HUES48 (cell line): ENCODE results near the gene SDK2.

Experiments used
- H3K27ac ChIP-seq: one replicate; pipeline ENCODE4 v1.7.0; 2013; ENCODE audit warnings: low read depth, low read length, inconsistent platforms
- H3K27me3 ChIP-seq: 2 replicates; pipeline ENCODE4 v1.6.1; 2013; ENCODE audit warnings: mild to moderate bottlenecking, low read length; ENCODE audit not compliant: control insufficient read depth, insufficient read depth
- H3K36me3 ChIP-seq: 2 replicates; pipeline ENCODE4 v1.6.1; 2013; ENCODE audit warnings: low read length; ENCODE audit not compliant: control insufficient read depth, insufficient read depth
- H3K4me1 ChIP-seq: 2 replicates; pipeline ENCODE4 v1.6.1; 2013; ENCODE audit warnings: mild to moderate bottlenecking, low read length; ENCODE audit not compliant: control insufficient read depth, insufficient read depth
- H3K4me3 ChIP-seq: 2 replicates; pipeline ENCODE4 v1.5.1; 2013; ENCODE audit warnings: mild to moderate bottlenecking, low read depth, low read length
- H3K9ac ChIP-seq: 2 replicates; pipeline ENCODE4 v1.6.1; 2013; ENCODE audit warnings: mild to moderate bottlenecking, low read depth, low read length, moderate library complexity
- H3K9me3 ChIP-seq: 2 replicates; pipeline ENCODE4 v1.6.1; 2013; ENCODE audit warnings: low read length; ENCODE audit not compliant: control insufficient read depth, insufficient read depth

Gene SDK2

GRCh38 chr17:73359352-73359751, 284.9 kb downstream of the SDK2 start:
- H3K27ac ChIP-seq, result no peak overlapping the region

DNA sequence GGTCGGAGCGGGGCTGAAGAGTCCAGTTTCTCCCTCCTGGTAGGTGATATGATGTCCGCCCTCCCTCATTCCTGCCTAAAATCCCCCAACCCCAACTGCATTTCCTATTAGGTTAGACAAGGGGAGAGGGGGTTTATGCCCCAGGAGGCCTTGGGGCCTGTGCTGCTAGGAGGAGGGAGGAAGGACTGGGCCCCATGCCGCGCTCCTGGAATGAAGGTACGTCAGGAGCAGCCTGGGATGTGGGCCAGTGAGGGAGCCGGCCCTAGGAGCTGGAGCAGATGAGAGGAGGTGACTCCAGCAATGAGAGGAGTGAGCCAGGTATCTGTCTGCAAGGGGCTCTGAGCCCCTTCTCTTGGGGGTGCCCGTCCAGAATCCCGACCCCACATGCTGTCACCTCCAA, 285.6 kb downstream of the SDK2 start:
- Histone ChIP-seq H3K27me3 (no peaks in the 10 kb centered on the region; the same call in 1 of the 2 replicates), H3K9me3 (no peaks in the 10 kb centered on the region), H3K27ac (no peak overlapping the region), H3K36me3 (no peaks in the 10 kb centered on the region), H3K4me1 (peaks cover 34% of the 10 kb centered on the region), H3K4me3 (no peak overlapping the region), H3K9ac (no peak overlapping the region)

More at GRCh38 chr17:73359352-73359751, 284.9 kb downstream of the SDK2 start:
- H3K27me3 ChIP-seq, result no peaks in the 10 kb centered on the region; the same call in 1 of the 2 replicates
- no peaks in the 10 kb centered on the region for H3K9me3 ChIP-seq
- H3K4me1 ChIP-seq, result peaks cover 39% of the 10 kb centered on the region
- no peaks in the 10 kb centered on the region for H3K36me3 ChIP-seq
- H3K4me3 ChIP-seq, result no peak overlapping the region
- no peak overlapping the region for H3K9ac ChIP-seq

DNA sequence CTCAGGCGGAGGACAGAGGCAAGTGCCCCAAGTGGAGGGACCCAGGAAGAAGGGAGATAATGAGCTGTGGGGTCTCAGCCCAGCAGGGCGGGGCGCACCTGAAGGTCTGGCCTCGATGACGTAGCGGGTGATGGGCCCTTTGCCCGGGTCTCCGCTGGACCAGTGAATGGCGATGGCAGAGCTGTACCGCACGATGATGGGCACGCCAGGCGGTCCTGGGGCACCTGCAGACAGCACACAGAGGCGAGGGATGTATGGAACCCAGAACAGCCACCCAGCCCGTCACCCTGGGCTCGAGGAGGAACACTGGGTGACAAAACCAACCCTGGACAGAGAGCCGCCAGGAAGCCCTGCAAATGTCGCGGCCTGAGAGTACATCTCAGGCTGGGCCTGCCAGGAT, 286.3 kb downstream of the SDK2 start:
- no peak overlapping the region for H3K27ac ChIP-seq
- H3K9ac ChIP-seq, result no peak overlapping the region
- no peaks in the 10 kb centered on the region for H3K36me3 ChIP-seq
- peaks cover 30% of the 10 kb centered on the region for H3K4me1 ChIP-seq
- no peaks in the 10 kb centered on the region; the same call in 1 of the 2 replicates for H3K27me3 ChIP-seq
- H3K9me3 ChIP-seq, result no peaks in the 10 kb centered on the region
- H3K4me3 ChIP-seq, result no peak overlapping the region

DNA sequence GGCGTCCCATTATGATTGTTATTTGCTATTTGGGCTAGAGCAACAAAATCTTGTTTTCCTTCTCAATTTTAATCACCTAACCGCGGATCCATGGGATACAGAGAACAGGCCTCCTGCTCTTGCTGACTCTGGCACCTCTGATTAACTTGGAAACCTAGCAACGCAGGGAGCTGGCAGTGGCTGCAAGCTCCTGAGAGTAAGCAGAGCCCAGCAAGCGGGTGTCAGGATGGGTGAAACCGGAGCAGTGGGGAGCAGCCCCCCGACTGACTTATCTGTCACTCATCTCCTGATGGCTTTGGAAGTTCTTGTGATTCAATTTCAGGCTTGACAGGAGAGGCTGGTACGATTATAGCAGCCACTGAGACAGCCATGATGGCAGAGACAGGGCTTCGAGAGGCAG, 286.9 kb downstream of the SDK2 start:
- Histone ChIP-seq H3K4me1 (peaks cover 26% of the 10 kb centered on the region), H3K27ac (no peak overlapping the region), H3K4me3 (no peak overlapping the region), H3K27me3 (no peaks in the 10 kb centered on the region; the same call in 1 of the 2 replicates), H3K9ac (no peak overlapping the region), H3K9me3 (no peaks in the 10 kb centered on the region), H3K36me3 (no peaks in the 10 kb centered on the region)

- Histone ChIP-seq H3K9ac (no peak overlapping the region), H3K27me3 (no peaks in the 10 kb centered on the region), H3K27ac (no peak overlapping the region), H3K4me3 (no peak overlapping the region), H3K9me3 (no peaks in the 10 kb centered on the region), H3K36me3 (no peaks in the 10 kb centered on the region), H3K4me1 (peaks cover 20% of the 10 kb centered on the region)
Observed at GRCh38 chr17:73356561-73357170, 287.6 kb downstream of the SDK2 start.

- Histone ChIP-seq H3K27ac (no peak overlapping the region), H3K36me3 (no peaks in the 10 kb centered on the region), H3K9ac (no peak overlapping the region), H3K4me3 (no peak overlapping the region), H3K27me3 (no peaks in the 10 kb centered on the region), H3K9me3 (no peaks in the 10 kb centered on the region), H3K4me1 (peaks cover 3% of the 10 kb centered on the region; the same call in 1 of the 2 replicates)
Observed at GRCh38 chr17:73354423-73355284, 289.6 kb downstream of the SDK2 start.

DNA sequence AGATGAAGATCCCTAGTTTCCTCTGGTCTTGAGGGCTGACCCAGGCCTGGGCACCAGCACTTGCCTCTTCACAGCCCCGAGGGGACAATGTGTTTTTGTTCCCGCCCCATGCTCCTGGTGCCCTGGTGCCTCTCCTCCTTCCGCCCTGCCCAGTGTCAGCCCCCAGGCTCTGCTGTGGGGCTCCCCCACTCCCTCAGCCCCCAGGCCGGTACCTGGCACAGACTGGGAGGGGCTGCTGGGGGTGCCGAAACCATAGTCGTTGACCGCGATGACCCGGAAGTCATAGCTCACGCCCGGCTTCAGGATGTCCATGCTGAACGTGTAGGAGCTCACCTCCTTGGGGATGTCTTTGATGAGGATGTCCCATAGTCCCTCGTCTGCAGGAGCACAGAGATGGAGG, 292.0 kb downstream of the SDK2 start:
- Histone ChIP-seq H3K4me3 (no peak overlapping the region), H3K36me3 (no peaks in the 10 kb centered on the region), H3K27me3 (no peaks in the 10 kb centered on the region), H3K9me3 (no peaks in the 10 kb centered on the region), H3K4me1 (peaks cover 12% of the 10 kb centered on the region; the same call in 1 of the 2 replicates), H3K27ac (no peak overlapping the region), H3K9ac (no peak overlapping the region)

DNA sequence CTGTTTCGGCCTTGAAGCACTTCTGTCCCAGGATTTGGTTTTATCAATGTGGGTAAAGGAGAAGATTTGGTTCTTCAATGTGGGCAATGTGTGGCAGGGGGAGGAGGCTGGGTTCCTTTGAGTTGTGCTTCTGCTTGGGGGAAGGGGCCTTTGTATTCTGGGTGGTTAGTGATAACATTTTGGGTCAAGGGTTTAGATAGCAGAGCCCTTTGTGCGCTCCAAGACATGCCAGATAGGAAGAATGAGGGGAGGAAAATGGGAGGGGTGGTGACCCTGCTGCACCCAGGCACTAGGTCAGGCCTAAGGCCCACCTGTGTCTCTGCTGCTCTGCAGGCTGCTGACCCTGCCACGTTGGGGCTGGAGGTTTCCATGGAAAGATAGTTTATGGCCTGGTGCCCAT, 292.5 kb downstream of the SDK2 start:
- Histone ChIP-seq H3K27ac (no peak overlapping the region), H3K9me3 (no peaks in the 10 kb centered on the region), H3K27me3 (no peaks in the 10 kb centered on the region), H3K4me3 (no peak overlapping the region), H3K4me1 (peaks cover 13% of the 10 kb centered on the region; the same call in 1 of the 2 replicates), H3K9ac (no peak overlapping the region), H3K36me3 (no peaks in the 10 kb centered on the region)

DNA sequence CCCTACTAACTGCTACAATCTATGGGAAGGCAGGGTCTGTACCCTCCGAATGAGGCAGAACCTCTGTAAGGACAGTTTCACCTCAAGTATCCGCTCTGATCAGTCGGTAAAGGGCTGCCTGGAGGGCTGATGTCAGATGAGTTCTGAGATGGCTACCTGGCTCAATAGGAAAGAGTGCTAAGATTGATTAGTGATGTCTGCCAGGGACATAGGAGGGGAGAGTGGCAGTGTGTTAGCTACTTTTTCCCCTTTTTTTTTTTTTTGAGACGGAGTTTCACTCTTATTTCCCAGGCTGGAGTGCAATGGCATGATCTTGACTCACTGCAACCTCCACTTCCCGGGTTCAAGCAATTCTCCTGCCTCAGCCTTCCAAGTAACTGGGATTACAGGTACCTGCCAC, 293.4 kb downstream of the SDK2 start:
- H3K36me3 ChIP-seq, result no peaks in the 10 kb centered on the region
- no peak overlapping the region for H3K4me3 ChIP-seq
- no peak overlapping the region for H3K27ac ChIP-seq
- no peaks in the 10 kb centered on the region for H3K9me3 ChIP-seq
- no peaks in the 10 kb centered on the region for H3K27me3 ChIP-seq
- no peak overlapping the region for H3K9ac ChIP-seq
- H3K4me1 ChIP-seq, result peaks cover 13% of the 10 kb centered on the region; the same call in 1 of the 2 replicates

DNA sequence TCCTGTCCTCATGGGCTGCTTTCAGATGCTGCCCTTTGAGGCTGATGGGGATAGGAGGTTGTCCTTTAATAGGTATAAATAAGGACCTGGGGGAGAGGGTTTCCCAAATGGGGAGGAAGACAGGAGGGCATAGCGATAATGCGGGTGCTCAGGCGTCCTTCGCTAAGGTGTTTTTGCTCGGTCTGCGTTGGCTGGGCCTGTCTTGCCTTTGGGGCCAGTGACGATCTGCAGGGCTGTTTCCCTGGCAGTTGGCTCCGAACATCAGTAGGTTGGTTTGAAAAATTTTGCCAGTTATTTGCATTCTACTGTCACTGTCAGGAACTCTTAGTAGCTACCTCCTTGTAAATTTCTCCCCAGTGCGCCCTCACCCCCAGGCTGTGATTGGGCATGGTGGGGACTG, 294.6 kb downstream of the SDK2 start:
- Histone ChIP-seq H3K9ac (no peak overlapping the region), H3K27ac (no peak overlapping the region), H3K9me3 (no peaks in the 10 kb centered on the region), H3K36me3 (no peaks in the 10 kb centered on the region), H3K27me3 (no peaks in the 10 kb centered on the region), H3K4me3 (no peak overlapping the region), H3K4me1 (peaks cover 14% of the 10 kb centered on the region; the same call in 1 of the 2 replicates)

DNA sequence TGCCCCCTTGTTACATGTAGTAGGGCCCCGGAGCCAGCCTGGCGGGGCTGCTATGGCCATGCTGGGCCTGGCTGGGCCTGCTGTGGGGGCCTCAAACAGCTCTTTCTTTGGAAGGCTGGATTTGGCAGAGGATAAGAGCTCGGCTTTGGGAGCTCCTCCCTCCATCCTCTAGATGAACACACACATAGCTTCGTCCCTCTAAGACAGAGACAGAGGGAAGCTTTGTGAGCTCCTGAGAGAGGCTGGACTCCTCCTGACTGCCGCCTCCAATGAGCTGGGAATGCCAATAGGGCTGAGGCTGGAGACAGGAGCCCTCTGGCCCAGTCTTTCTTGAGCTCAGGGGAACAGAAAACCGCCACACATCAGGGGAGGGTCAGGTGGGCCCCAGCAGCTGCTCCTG, 295.1 kb downstream of the SDK2 start:
- H3K9me3 ChIP-seq, result no peaks in the 10 kb centered on the region
- no peak overlapping the region for H3K4me3 ChIP-seq
- H3K9ac ChIP-seq, result no peak overlapping the region
- H3K27me3 ChIP-seq, result no peaks in the 10 kb centered on the region
- H3K36me3 ChIP-seq, result no peaks in the 10 kb centered on the region
- H3K27ac ChIP-seq, result no peak overlapping the region
- peaks cover 19% of the 10 kb centered on the region for H3K4me1 ChIP-seq
